ENCODE data around the gene PPP1CA. TPM values are rescaled to one million over a fixed set of nuclear protein-coding genes. Genes with fewer than 3 reads are reported as not detected.
A peak's percentile ranks its signal among the peaks of the same experiment; 100 is the strongest.

Gene PPP1CA
- total RNA-seq, 5 donors from 2014 or later (not counting 1 experiment from before 2014, with no cell fraction given), result 118 to 198 (median 186) TPM

GRCh38 chr11:67354075-67355022 is 47.3 kb downstream of the PPP1CA start:
- POLR2A ChIA-PET, result interaction anchor here in 1 of 2 donors (0.5 to 0.7 kb wide), 3 partner anchors 9 to 232 kb away, joined by 3 read pairs; no protein-coding TSS in a partner anchor
- H3K4me3 Mint-ChIP-seq, result peak overlapping the region; percentile 87 to 97 (median 96)
- CTCF ChIA-PET, result interaction anchor here (0.9 to 7.9 kb wide), 11 partner anchors 8 to 115 kb away, joined by 3 to 128 read pairs (median 5); partner anchors contain the start of genes CLCF1 (in 1 of the 2) and PPP1CA (in 1 of the 2)
- no peaks in the 10 kb centered on the region for H3K36me3 Mint-ChIP-seq
- no peak for ATAC-seq (replicated peaks in 1 of 4)
- Histone ChIP-seq H3K4me3 (ENCODE audit: control insufficient read depth in 1 of 2, extremely low read depth in 1 of 2, low read length in 1 of 2) (peak overlapping the region; percentile 29 to 95), H3K27ac (ENCODE audit: low read length) (peak overlapping the region; percentile 98), H3K36me3 (ENCODE audit: control insufficient read depth in 2 of 2, extremely low read depth in 1 of 2, insufficient read depth in 1 of 2, low read length in 1 of 2) (peaks cover 3 to 7% of the 10 kb centered on the region in 2 donors), H3K27me3 (replicated peaks in 1 of 2; ENCODE audit: control insufficient read depth in 2 of 2, extremely low read depth in 1 of 2, insufficient read depth in 2 of 2, low read length in 1 of 2) (no peaks in the 10 kb centered on the region), H3K9me3 (no peaks in the 10 kb centered on the region), H3K4me1 (ENCODE audit: control insufficient read depth in 1 of 2, extremely low read depth in 1 of 2, insufficient read depth in 2 of 2, low read length in 2 of 2) (peaks cover 19 to 60% of the 10 kb centered on the region in 2 experiments)
- peak in 1 of 35 experiments; percentile 33 for DNase-seq
- H3K9me3 Mint-ChIP-seq, result no peaks in the 10 kb centered on the region
- WGBS (ENCODE audit: insufficient coverage), result 100% methylated on average over 1 of the region's 8 CpGs
- H3K27ac Mint-ChIP-seq, result peak overlapping the region; percentile 97 to 100
- peaks cover 49 to 70% (median 52%) of the 10 kb centered on the region in 3 donors for H3K4me1 Mint-ChIP-seq
- no peaks in the 10 kb centered on the region for H3K27me3 Mint-ChIP-seq

GRCh38 chr11:67353317-67354074 is 48.2 kb downstream of the PPP1CA start, which contains the start of gene POLD4:
Gene POLD4, minus strand, starts transcription at chr11:67353546. Its CDS starts 147 bp downstream, at chr11:67353399.
- CTCF ChIA-PET, result interaction anchor here (0.6 to 7.9 kb wide), 21 partner anchors 7 to 1988 kb away, joined by 3 to 128 read pairs (median 4); partner anchors contain the start of genes CLCF1 (in 1 of the 2), PPP1CA (in 1 of the 2) and RAD9A (in 1 of the 2)
- peak within 1 kb of the TSS; percentile 98 for H3K27ac ChIP-seq (ENCODE audit: low read length)
- WGBS (ENCODE audit: insufficient coverage), result 2% methylated on average over 10 of the region's 37 CpGs
- H3K4me3 Mint-ChIP-seq, result peak within 1 kb of the TSS; percentile 87 to 97 (median 96)
- H3K4me3 ChIP-seq (ENCODE audit: control insufficient read depth in 1 of 2, extremely low read depth in 1 of 2, low read length in 1 of 2), result peak within 1 kb of the TSS; percentile 78 to 95
- POLR2A ChIA-PET, result interaction anchor here in 1 of 2 donors (0.5 to 1.2 kb wide), 6 partner anchors 8 to 231 kb away, joined by 3 to 5 read pairs (median 3); no protein-coding TSS in a partner anchor
- no peaks in the 10 kb centered on the region for H3K36me3 Mint-ChIP-seq
- no peaks in the 10 kb centered on the region for H3K9me3 Mint-ChIP-seq
- DNase-seq (peak; percentile 88 to 97 (median 94)), ATAC-seq (replicated peaks in 1 of 4) (peak; percentile 87 to 91 (median 89))
- no peaks in the 10 kb centered on the region for H3K27me3 ChIP-seq (replicated peaks in 1 of 2; ENCODE audit: control insufficient read depth in 2 of 2, extremely low read depth in 1 of 2, insufficient read depth in 2 of 2, low read length in 1 of 2)
- H3K27me3 Mint-ChIP-seq, result no peaks in the 10 kb centered on the region
- peak within 1 kb of the TSS; percentile 99 to 100 for H3K27ac Mint-ChIP-seq
- no peaks in the 10 kb centered on the region for H3K9me3 ChIP-seq
- H3K4me1 Mint-ChIP-seq, result peaks cover 55 to 79% (median 57%) of the 10 kb centered on the region in 3 donors
- H3K4me1 ChIP-seq (ENCODE audit: control insufficient read depth in 1 of 2, extremely low read depth in 1 of 2, insufficient read depth in 2 of 2, low read length in 2 of 2), result peaks cover 19 to 63% of the 10 kb centered on the region in 2 experiments
- peaks cover 3 to 7% of the 10 kb centered on the region in 2 donors for H3K36me3 ChIP-seq (ENCODE audit: control insufficient read depth in 2 of 2, extremely low read depth in 1 of 2, insufficient read depth in 1 of 2, low read length in 1 of 2)

GRCh38 chr11:67352546-67353316 is 48.9 kb downstream of the PPP1CA start:
- Mint-ChIP-seq H3K4me1 (peaks cover 57 to 80% (median 61%) of the 10 kb centered on the region in 3 donors), H3K36me3 (no peaks in the 10 kb centered on the region), H3K9me3 (no peaks in the 10 kb centered on the region), H3K27me3 (no peaks in the 10 kb centered on the region), H3K27ac (peak overlapping the region; percentile 99 to 100), H3K4me3 (peak overlapping the region; percentile 87 to 97 (median 96))
- ChIA-PET CTCF (interaction anchor here (0.6 to 7.9 kb wide), 20 partner anchors 9 to 1987 kb away, joined by 3 to 128 read pairs (median 4); partner anchors contain the start of genes RAD9A (in 2 of the 2), CLCF1 (in 1 of the 2) and PPP1CA (in 1 of the 2)), POLR2A (interaction anchor here in 1 of 2 donors (0.6 to 1.2 kb wide), 3 partner anchors 18 to 113 kb away, joined by 3 to 5 read pairs (median 3); no protein-coding TSS in a partner anchor)
- Histone ChIP-seq H3K36me3 (ENCODE audit: control insufficient read depth in 2 of 2, extremely low read depth in 1 of 2, insufficient read depth in 1 of 2, low read length in 1 of 2) (peaks cover 3 to 7% of the 10 kb centered on the region in 2 donors), H3K4me1 (ENCODE audit: control insufficient read depth in 1 of 2, extremely low read depth in 1 of 2, insufficient read depth in 2 of 2, low read length in 2 of 2) (peaks cover 19 to 66% of the 10 kb centered on the region in 2 experiments), H3K27ac (ENCODE audit: low read length) (peak overlapping the region; percentile 98), H3K4me3 (ENCODE audit: control insufficient read depth in 1 of 2, extremely low read depth in 1 of 2, low read length in 1 of 2) (peak overlapping the region; percentile 78 to 95), H3K9me3 (no peaks in the 10 kb centered on the region), H3K27me3 (replicated peaks in 1 of 2; ENCODE audit: control insufficient read depth in 2 of 2, extremely low read depth in 1 of 2, insufficient read depth in 2 of 2, low read length in 1 of 2) (no peaks in the 10 kb centered on the region)
- 11% methylated on average over 21 of the region's 25 CpGs for WGBS (ENCODE audit: insufficient coverage)
- ATAC-seq (replicated peaks in 1 of 4) (peak; percentile 67 to 68 (median 68)), DNase-seq (peak in 13 of 35 experiments; percentile 51 to 87 (median 67))

- POLR2A ChIA-PET, result interaction anchor here (0.5 to 0.6 kb wide), 2 partner anchors 300 to 1691 kb away, joined by 5 to 11 read pairs; no protein-coding TSS in a partner anchor
- H3K27ac Mint-ChIP-seq, result peak overlapping the region; percentile 89 to 99
- peaks cover 49 to 73% (median 58%) of the 10 kb centered on the region in 3 donors for H3K4me1 Mint-ChIP-seq
- no peaks in the 10 kb centered on the region for H3K36me3 Mint-ChIP-seq
- H3K27me3 Mint-ChIP-seq, result no peaks in the 10 kb centered on the region
- Histone ChIP-seq H3K27me3 (replicated peaks in 1 of 2; ENCODE audit: control insufficient read depth in 2 of 2, extremely low read depth in 1 of 2, insufficient read depth in 2 of 2, low read length in 1 of 2) (no peaks in the 10 kb centered on the region), H3K4me1 (ENCODE audit: control insufficient read depth in 1 of 2, extremely low read depth in 1 of 2, insufficient read depth in 2 of 2, low read length in 2 of 2) (peaks cover 19 to 58% of the 10 kb centered on the region in 2 experiments), H3K36me3 (ENCODE audit: control insufficient read depth in 2 of 2, extremely low read depth in 1 of 2, insufficient read depth in 1 of 2, low read length in 1 of 2) (peaks cover 3 to 7% of the 10 kb centered on the region in 2 donors), H3K27ac (ENCODE audit: low read length) (peak overlapping the region; percentile 85), H3K4me3 (ENCODE audit: control insufficient read depth in 1 of 2, extremely low read depth in 1 of 2, low read length in 1 of 2) (peak overlapping the region in 1 of 2 donors; percentile 1), H3K9me3 (no peaks in the 10 kb centered on the region)
- WGBS (ENCODE audit: insufficient coverage), result 80% methylated on average over 5 of the region's 11 CpGs
- H3K9me3 Mint-ChIP-seq, result no peaks in the 10 kb centered on the region
- H3K4me3 Mint-ChIP-seq, result peak overlapping the region; percentile 60 to 87 (median 66)
- CTCF ChIA-PET, result interaction anchor here (0.6 to 7.9 kb wide), 20 partner anchors 11 to 991 kb away, joined by 3 to 128 read pairs (median 4); partner anchors contain the start of genes CDK2AP2 (in 1 of the 2), CLCF1 (in 1 of the 2), PPP1CA (in 1 of the 2) and RAD9A (in 1 of the 2)
- DNase-seq (peak in 33 of 35 experiments; percentile 40 to 93 (median 54)), ATAC-seq (replicated peaks in 1 of 4) (no peak)
Observed at GRCh38 chr11:67351275-67352005, 50.2 kb downstream of the PPP1CA start.
